DMS 273 (cell line): Measurements from ENCODE around the gene COPS6.

Experiments
- DNase-seq: peaks from one replicate; lab custom pipeline; 2025; ENCODE audit not compliant: unreplicated experiment; lab: John Stamatoyannopoulos, UW

COPS6 gene

DNA sequence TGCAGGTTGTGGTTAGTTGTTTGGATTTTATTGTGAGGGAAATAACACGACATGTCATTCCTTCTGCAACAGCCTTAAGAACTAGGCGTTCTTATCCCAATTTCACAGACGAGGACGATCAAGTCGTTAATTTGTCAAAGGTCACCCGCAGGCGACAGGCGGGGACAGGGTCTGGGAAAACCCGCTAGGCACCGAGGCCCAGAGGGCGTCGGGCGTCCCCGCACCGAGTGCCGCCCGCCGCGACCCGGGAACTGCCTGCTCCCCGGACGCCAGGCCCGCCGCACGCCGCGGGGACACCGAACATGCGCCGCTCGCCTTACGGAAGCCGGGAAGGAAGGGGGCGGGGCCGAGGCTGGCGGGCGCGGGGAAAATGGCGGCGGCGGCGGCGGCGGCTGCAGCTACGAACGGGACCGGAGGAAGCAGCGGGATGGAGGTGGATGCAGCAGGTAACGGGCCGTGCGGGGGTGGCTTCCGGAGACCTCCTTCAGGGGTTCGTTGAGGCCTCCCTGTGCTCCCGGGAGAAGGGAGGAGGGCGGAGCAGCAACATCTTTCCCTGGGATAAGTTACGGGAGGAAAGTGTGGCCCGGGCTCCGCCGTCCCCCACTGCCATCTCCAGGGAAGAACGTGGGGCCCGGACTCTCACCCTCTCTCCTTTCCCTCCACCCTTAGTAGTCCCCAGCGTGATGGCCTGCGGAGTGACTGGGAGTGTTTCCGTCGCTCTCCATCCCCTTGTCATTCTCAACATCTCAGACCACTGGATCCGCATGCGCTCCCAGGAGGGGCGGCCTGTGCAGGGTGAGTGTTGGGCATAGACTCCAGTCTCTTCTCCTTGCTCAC lies at the start of gene COPS6:
Gene COPS6 (plus strand): TSS at position 349 of the 837 bp plus-strand sequence. CDS start 22 bp downstream, at position 371.
- peak; percentile 93 for DNase-seq

DNA sequence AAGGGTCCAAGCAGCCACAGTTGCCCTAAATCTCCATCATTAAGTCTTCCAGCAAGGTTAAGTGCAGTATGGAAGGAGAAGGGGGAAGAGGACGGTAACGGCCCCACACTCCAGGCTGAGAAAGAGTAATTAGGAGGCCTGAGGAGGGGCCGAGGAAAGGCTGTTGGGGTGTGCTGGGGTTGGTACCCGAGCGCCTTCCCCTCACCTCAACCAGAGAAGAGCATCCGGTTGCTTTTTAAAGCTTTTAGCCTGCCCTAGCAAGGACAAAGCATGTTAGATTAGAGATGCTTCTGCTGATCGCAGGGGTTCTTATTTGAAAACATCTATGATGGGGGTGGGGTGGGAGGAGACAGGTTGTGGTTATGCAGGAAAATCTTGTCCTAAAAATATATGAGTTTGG lies 48.2 kb upstream of the COPS6 start:
- no peak for DNase-seq

DNA sequence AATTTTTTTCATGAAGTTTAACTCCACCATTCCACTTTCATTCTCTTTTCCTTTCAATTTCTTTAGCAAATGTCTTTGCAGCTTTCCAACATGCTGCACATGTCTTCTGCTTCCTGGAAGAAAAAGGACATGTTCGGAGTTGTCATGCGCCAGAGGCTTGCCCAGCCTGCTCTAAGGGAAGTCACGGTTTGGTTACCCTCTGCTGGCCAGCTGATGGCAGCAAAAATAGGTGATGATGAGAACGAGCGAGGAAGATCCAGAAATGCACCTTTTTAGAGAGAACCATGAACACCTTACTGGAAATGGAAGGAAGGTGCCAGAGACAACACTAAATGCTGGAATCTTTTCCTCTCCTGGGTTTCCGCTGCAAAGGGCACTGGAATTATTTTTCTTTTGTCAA lies 44.1 kb upstream of the COPS6 start:
- DNase-seq, result peak; percentile 51

DNA sequence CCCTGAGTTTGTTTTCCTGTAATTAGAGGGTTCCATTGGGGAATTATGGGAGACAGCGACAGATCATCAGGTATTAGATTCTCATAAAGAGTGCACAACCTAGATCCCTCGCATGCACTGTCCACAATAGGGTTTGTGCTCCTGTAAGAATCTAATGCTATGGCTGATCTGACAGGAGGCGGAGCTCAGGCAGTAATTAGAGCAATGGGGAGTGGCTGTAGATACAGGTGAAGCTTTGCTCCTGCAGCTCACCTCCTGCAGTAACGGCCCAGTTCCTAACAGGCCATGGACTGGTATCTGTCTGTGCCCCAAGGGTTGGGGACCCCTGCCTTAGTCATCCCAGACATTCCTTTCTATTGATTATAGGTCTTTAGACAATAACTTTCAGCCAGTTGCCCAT lies 40.1 kb upstream of the COPS6 start:
- no peak for DNase-seq

DNA sequence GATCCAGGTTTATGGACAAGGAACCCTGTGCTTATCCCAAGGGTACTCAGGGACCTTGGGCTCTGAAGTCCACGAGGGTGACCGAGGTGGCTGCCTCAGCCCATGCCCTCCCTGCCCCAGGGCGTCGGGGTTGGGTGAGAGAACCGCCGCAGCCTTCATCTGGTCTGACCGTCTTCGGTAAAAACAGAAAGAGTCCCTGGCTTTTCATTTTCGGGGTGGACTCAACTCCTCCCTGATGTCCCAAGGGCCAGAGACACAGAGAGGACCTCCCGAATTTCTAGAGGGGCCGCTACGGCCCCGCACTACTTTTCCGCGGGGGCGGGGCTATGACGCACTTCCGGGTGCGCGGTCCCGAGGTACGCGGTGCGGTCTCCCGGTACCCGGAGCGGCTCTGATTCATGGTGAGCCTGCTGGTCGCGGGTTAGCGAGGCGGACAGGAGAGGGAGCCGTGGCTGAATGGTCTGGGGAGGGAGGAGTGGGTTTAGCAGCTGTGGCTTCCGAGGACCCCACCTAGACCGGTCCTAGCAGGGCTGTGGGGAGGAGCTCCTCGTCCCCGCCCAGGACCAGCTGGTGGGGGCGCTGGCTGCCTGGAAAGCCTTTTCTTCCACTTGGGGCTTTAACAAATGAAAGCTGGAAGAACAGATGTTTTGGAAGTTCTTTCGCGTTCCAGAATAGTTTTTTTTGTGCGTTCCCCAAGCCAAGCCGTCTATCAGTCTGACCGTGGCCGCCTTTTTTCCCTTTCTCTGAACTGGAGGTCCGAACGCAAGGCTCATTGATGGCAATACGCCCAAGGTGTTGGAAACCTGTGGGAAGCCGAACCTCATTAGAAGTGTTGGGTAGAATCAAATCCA lies 39.1 kb upstream of the COPS6 start, which contains the start of gene ZSCAN21:
Gene ZSCAN21 (plus strand): TSS at position 334 of the 851 bp plus-strand sequence. CDS start 7,233 bp downstream, outside the sequence.
- peak; percentile 95 for DNase-seq

DNA sequence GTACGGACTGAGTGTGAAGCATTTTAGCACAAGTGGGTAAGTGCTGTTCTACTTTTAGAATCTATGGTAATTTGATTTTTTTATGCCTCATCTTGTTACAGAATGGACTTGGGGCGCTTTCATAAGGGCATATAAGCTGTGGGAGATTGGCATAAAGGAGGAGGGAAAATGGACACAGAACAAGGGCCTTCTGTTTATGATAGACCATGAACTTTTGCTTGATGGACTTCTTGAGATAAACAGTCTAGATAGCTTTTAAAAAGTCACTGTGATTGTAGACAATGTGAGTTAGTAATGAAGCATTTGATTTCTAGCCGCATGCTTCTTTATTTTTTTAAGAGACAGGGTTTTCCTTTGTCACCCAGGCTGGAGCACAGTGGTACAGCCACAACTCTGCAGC lies 37.2 kb upstream of the COPS6 start:
- DNase-seq, result no peak

DNA sequence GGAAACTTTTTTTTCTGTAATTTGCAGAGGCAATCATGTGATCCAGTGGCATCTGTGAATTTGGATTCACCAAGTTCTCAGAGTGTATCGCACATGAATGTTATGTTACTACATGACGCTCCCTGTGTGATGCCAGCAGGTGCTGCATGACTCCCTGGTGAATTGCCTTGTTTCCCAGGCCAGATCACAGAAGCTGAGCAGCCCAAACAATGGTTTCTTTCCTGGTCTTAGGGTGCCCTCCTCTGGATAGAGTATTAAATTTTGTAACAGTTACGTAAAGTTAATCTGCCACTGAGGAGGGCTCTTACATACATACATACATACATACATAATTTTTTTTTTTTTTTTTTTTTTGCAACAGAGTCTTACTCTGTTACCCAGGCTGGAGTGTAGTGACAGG lies 35.6 kb upstream of the COPS6 start:
- DNase-seq, result peak; percentile 91

DNA sequence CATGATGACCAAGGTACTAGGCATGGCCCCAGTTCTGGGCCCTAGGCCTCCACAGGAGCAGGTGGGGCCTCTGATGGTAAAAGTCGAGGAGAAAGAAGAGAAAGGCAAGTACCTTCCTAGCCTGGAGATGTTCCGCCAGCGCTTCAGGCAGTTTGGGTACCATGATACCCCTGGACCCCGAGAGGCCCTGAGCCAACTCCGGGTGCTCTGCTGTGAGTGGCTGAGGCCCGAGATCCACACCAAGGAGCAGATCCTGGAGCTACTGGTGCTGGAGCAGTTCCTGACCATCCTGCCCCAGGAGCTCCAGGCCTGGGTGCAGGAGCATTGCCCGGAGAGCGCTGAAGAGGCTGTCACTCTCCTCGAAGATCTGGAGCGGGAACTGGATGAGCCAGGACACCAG lies 31.8 kb upstream of the COPS6 start:
- no peak for DNase-seq

DNA sequence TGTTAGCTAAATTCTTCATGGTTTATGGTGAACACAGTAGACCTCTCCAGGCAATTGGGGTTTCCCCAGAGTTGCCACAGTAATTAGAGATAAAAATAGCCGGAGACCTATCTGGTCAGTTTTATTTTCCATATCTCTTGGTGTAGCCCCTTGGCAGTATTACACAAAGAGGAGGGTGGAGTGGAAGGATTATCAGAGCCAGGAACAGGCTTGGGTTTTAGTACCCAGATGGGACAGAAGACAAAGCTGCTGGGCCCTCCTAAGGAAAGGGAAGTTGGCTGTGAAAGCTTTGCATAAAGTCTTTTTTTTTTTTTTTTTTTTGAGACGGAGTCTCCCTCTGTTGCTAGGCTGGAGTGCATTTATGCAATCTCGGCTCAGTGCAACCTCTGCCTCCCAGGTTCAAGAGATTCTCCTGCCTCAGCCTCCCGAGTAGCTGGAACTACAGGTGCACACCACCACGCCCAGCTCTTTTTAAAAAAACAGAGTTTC lies 29.5 kb upstream of the COPS6 start:
- no peak for DNase-seq

DNA sequence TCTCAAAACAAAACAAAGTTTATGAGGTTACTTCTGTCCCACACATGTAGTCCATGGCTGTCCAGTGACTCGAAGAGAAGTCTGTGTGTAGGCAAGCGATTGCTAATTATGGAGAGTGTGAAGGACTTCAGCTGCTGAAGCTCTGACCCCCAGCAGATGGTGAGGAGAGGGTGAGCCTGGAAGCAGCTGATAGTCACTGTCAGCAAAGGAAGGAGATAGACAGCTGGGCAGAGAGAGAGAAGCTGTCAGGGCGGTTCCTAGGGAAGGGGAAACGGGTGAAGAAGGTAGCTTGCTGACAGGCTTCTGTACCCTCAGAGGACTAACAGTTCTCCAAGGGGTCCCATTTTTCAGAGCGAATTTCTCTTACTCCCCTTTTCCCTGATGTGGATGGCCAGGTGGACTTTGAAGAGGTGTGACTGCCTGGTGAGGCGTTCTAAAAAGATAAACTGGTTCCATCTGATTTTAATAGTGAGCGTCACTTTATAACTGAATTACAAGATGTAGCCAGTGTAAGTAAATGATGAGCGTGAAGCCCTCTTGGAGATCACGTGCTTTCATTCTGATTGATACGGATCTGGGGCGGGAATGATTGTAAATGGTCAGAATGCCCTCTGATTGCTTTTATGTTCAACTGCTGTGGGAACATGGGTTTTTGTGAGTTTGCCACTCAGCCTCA lies 27.1 kb upstream of the COPS6 start:
- DNase-seq, result peak; percentile 36

DNA sequence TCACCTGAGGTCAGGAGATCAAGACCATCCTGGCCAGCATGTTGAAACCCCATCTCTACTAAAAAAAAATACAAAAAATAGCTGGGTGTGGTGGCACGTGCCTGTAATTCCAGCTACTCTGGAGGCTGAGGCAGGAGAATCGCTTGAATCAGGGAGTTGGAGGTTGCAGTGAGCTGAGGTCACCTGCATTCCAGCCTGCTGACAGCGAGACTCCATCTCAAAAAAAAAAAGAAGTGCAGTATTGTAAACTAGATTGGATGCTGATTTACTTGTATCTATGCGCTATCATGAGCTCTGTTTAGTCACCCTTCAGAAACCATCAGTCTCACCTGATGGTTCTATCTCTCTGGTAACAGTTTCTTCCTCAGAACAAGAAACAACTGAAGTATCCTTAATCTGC lies 25.4 kb upstream of the COPS6 start:
- DNase-seq, result no peak

DNA sequence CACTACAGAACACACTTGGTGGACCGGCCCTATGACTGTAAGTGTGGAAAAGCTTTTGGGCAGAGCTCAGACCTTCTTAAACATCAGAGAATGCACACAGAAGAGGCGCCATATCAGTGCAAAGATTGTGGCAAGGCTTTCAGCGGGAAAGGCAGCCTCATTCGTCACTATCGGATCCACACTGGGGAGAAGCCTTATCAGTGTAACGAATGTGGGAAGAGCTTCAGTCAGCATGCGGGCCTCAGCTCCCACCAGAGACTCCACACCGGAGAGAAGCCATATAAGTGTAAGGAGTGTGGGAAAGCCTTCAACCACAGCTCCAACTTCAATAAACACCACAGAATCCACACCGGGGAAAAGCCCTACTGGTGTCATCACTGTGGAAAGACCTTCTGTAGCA lies 24.6 kb upstream of the COPS6 start:
- no peak for DNase-seq

DNA sequence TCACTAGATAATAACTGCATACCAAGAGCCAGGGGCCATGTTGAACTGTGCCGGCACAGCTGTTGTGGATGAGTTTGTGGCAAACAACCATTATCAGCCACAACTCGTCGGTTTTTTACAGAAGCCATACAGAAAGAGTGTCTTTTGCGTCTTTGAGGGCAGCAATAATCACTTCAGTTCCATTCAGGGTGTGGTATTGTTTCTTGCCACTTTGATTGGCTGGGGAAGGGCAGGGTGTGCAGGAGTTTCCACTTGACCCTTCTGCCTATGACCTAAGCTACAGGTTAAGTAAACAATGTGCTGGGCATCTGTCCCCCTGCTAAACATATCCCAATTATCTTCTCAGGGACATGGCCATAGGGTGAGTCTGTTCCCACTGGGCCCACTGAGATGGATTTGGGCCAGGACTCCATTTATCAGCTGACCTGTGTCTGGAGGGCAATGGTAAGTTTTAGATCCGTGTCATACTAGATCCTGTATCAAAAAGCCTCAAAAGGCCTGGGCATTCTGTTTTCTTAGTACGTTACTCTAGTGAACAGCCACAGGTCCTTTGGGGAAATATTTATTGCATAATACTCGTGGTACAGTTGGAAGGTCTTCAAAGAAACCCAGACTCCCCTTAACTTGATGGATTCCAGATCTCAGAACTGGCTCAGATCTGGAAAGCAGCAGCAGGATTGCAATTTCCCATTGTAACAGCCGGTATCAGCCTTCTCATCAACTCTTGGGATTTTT lies 23.1 kb upstream of the COPS6 start:
- DNase-seq, result peak; percentile 39

DNA sequence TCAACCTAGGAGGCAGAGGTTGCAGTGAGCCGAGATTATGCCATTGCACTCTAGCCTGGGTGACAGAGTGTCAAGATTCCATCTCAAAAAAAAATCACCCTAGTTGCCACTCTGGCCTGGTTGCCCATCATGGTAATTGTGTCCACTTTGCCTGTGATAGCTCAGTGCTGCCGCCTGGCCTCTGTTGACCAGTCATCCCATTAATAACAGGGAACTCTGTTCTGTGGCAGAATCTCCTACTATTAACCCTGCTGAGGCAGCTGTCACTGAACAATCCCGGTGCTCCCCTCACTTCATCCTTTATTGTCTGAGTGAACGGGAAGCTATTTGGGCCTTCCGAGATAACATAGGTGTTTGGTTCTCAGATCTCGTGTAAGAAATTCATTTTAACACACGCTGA lies 21.8 kb upstream of the COPS6 start:
- DNase-seq, result no peak

DNA sequence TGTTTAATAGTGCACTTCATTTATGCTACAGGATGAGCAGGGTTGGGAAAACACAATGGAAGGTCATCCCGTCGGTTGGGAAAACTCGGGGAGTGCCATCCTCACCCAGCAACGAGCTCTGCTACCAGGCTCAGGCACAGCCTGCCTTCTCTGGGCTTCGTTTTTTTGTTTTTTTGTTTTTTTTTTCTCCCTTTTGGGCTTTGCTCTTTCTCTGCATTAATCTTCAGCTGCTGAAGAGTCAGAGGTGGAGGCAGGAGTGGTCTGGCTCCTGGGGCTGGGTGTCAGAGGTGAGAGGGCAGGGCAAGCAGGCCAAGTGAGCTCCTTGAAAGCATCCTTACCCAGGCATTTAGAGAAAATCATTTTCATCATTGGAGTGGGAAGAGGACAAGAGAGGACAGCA lies 18.8 kb upstream of the COPS6 start:
- DNase-seq, result no peak

DNA sequence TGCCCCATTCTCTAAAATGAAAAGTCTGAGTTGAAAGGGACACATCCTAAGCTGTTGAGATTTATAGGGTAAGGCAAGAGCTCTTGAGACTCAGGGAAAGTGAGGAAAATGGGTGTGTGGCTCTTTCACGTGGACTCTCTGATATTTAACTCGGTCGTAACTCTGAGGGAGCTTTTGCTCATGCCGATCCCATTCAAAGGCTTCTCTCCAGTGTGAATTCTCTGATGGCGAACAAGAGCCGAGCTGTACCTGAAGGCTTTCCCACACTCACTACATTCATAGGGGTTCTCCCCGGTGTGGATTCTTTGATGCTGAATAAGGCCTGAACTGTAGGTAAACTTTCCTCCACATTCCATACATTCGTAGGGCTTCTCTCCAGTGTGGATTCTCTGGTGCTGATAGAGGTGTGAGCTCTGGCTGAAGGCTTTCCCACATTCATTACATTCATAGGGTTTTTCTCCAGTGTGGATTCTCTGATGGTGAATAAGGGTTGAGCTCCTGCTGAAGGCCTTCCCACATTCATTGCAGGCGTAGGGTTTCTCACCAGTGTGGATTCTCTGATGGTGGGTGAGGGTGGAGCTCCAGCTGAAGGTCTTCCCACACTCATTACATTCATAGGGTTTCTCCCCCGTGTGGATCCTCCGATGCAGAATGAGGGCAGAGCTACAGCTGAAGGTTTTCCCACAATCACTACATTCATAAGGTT lies 17.6 kb upstream of the COPS6 start:
- peak; percentile 50 for DNase-seq

DNA sequence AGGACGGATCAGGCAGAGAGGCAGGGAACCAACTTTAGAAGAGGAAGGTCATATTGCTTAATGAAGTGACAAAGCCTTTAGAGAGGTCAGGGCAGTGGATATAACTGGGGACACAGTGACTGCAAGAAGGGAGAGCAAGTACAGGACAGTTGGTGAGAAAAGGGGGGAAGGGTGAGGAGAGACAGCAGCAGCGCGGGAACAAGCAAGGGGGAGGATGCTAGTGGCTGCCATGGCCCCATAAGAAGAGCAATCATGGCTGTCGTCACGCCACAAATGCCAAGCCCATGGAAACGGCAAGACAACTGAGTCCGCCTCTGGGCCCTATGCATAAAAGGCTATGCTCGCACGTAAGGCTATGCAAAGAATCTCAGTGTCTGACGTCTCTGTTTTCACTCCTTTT lies 16.3 kb upstream of the COPS6 start:
- DNase-seq, result no peak

DNA sequence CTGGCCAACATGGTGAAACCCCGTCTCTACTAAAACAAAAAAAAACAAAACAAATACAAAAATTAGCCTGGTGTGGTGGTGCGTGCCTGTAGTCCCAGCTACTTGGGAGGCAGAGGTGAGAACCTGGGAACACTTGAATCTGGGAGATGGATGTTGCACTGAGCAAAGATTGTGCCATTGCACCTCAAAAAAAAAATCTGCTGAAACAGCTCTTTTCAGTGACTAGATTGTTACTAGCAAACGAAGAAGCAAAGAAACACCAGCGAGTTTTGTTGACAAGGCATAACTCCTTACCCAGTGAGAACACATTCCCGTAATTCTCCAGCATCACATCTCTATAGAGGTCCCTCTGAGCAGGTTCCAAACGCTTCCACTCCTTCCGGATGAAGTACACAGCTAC lies 13.9 kb upstream of the COPS6 start:
- DNase-seq, result no peak

DNA sequence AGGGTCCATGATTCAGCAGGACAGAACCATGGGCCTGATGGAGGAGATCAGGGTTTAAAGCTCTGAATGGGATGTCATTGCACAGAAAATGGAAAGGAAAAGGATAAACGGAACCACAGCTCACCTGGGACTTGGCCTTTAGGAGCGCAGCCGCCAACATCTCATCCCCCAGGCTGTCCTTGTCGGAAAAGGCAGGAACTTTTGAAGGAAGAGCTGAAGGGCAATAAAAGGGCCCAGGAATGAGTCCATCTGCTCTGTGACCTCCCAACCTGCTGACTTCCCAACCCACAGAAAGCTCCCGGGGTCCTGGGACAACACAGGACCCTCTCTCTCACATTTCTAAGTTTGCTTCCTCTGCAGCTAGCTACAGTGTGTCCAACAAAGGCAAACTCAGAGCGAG lies 13.4 kb upstream of the COPS6 start:
- no peak for DNase-seq

DNA sequence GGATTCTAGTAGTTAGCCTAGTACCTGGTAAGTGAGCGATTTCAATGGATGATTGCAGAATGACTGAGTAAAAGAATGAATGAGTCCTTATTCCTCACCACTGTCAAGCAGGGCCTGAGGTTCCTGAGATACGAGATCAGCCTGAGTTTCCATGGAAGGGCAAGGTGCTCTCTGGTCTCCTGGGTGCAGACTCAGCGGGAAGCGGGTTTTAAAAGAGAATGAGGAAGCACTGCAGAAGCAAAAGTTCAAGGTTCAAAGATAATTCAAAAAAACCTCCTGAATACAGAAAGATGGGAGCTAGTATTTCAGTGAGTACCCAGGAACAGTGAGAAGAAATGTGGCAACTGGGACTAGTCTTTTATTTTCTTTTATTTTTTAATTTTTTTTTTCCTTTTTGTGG lies 11.6 kb upstream of the COPS6 start:
- no peak for DNase-seq
